Measurements from ENCODE around the gene PTPN14.

- TF ChIP-seq CTCF (IDR thresholded peaks at IDR 0.05; ENCODE audit: borderline replicate concordance, extremely low read depth, low read length, poor library complexity, severe bottlenecking), result no peak
- no peak for TF ChIP-seq EZH2 (IDR thresholded peaks at IDR 0.05; ENCODE audit: borderline replicate concordance, low read depth, low read length, severe bottlenecking)
These were observed 51.7 kb downstream of the PTPN14 start for GRCh38 chr1:214499732-214500131.
